Left lung (tissue), 10 donors: ENCODE results near the gene NUMB. TPM values are rescaled to one million over a fixed set of nuclear protein-coding genes. Genes with fewer than 3 reads are reported as not detected.

Source experiments
- ATAC-seq: fragments of 200-7000 bp; cut with Tn5 transposase; one replicate; pipeline ENCODE4 v1.9.1; 2020; ENCODE audit warnings: moderate library complexity
- DNase-seq, 4 donors: peaks; one replicate each; pipeline ENCODE4 v3.0.0-alpha.2; 2013 to 2020
- H3K27ac ChIP-seq, 2 donors: fragments of 200-600 bp; sonication (generic) in 1 of 2; one replicate each; pipeline versions ENCODE4 v1.5.0 to v1.8.0; 2020 to 2021
- H3K27me3 ChIP-seq, 2 donors: fragments of 200-600 bp; sonication (generic) in 1 of 2; one replicate each; pipeline versions ENCODE4 v1.5.0 to v1.8.0; 2020 to 2021
- H3K36me3 ChIP-seq, 2 donors: fragments of 200-600 bp; sonication (generic) in 1 of 2; one replicate each; pipeline versions ENCODE4 v1.5.0 to v1.8.0; 2020 to 2021
- H3K4me1 ChIP-seq, 2 donors: fragments of 200-600 bp; one replicate each; pipeline ENCODE4 v1.8.0; 2021
- H3K4me3 ChIP-seq, 2 donors: fragments of 200-600 bp; sonication (generic) in 1 of 2; one replicate each; pipeline versions ENCODE4 v1.5.0 to v1.8.0; 2020 to 2021; ENCODE audit warnings: mild to moderate bottlenecking in 1 of 2
- H3K9me3 ChIP-seq, 2 donors: fragments of 200-600 bp; sonication (generic) in 1 of 2; one replicate each; pipeline versions ENCODE4 v1.5.0 to v1.8.0; 2020 to 2021
- CTCF ChIP-seq, 2 donors: fragments of 200-600 bp; sonication (generic) in 1 of 2; IDR thresholded peaks; one replicate each; pipeline versions ENCODE4 v1.5.0 to v1.8.0; 2021; ENCODE audit warnings: antibody characterized with exemption in 2 of 2
- intact Hi-C, 2 donors: fragments of 100-400 bp; cut with DNase I; formaldehyde crosslinking; loops; one replicate each; pipeline versions ENCODE4 v1.11.2 to v1.14.2; 2022
- polyA plus RNA-seq, 6 donors: library from polyadenylated mRNA; unstranded; fragments of 120-200 nt; gene quantifications; one replicate each; pipeline ENCODE4 v1.2.1, GENCODE V29; 2013; ENCODE audit not compliant: insufficient read length in 6 of 6
- total RNA-seq, 2 donors: library from RNA; stranded (reverse); fragmentation: NEBNext Ultra II Directional; extraction: Animal tissue kit (Norgen Biotek cat#: 25700); gene quantifications; one replicate each; pipeline ENCODE4 v1.2.1, GENCODE V29; 2021
- donor health status: DM: no; HTN: yes; CAD: no.
- donor health status: DM: no; HTN: no; CAD: no.

The NUMB gene
- total and polyA plus RNA-seq, 8 donors, result 91.0 to 121 (median 105) TPM

- Histone ChIP-seq H3K36me3 (peaks cover 0 to 5% of the 10 kb centered on the region in 2 donors), H3K4me1 (peaks cover 0 to 17% of the 10 kb centered on the region in 2 donors), H3K4me3 (no peak overlapping the region), H3K9me3 (no peaks in the 10 kb centered on the region), H3K27me3 (no peaks in the 10 kb centered on the region), H3K27ac (no peak overlapping the region)
- DNase-seq (no peak), ATAC-seq (no peak)
- TF ChIP-seq CTCF (IDR thresholded peaks at IDR 0.05), result no peak
- intact Hi-C loops, result no loop called here
These were observed 84.1 kb downstream of the NUMB start for GRCh38 chr14:73374218-73374617.

- no peak for ATAC-seq
- intact Hi-C loops, result no loop called here
- no peak for TF ChIP-seq CTCF (IDR thresholded peaks at IDR 0.05)
- Histone ChIP-seq H3K4me3 (no peak overlapping the region), H3K27me3 (no peaks in the 10 kb centered on the region), H3K36me3 (peaks cover 0 to 4% of the 10 kb centered on the region in 2 donors), H3K27ac (no peak overlapping the region), H3K9me3 (no peaks in the 10 kb centered on the region), H3K4me1 (peaks cover 0 to 21% of the 10 kb centered on the region in 2 donors)
- DNase-seq, result no peak
These were observed 85.8 kb downstream of the NUMB start for GRCh38 chr14:73372529-73372928.

- ATAC-seq, result no peak
- Histone ChIP-seq H3K9me3 (no peaks in the 10 kb centered on the region), H3K27me3 (no peaks in the 10 kb centered on the region), H3K36me3 (no peaks in the 10 kb centered on the region), H3K27ac (no peak overlapping the region), H3K4me3 (no peak overlapping the region), H3K4me1 (peaks cover 0 to 15% of the 10 kb centered on the region in 2 donors)
- DNase-seq, result no peak
- intact Hi-C loops, result no loop called here
- TF ChIP-seq CTCF (IDR thresholded peaks at IDR 0.05), result no peak
These were observed 87.8 kb downstream of the NUMB start for GRCh38 chr14:73370561-73370960.

GRCh38 chr14:73369428-73369827, 88.9 kb downstream of the NUMB start:
- DNase-seq, result no peak
- intact Hi-C loops, result no loop called here
- H3K27me3 ChIP-seq, result no peaks in the 10 kb centered on the region
- ATAC-seq, result no peak
- H3K4me1 ChIP-seq, result peaks cover 0 to 13% of the 10 kb centered on the region in 2 donors
- H3K9me3 ChIP-seq, result no peaks in the 10 kb centered on the region
- TF ChIP-seq CTCF (IDR thresholded peaks at IDR 0.05), result no peak
- H3K36me3 ChIP-seq, result peaks cover 0 to 5% of the 10 kb centered on the region in 2 donors
- H3K27ac ChIP-seq, result peak overlapping the region in 1 of 2 donors; percentile 34
- H3K4me3 ChIP-seq, result no peak overlapping the region

GRCh38 chr14:73368616-73369015, 89.7 kb downstream of the NUMB start:
- no peak for DNase-seq
- intact Hi-C loops, result no loop called here
- H3K4me3 ChIP-seq, result no peak overlapping the region
- H3K27me3 ChIP-seq, result no peaks in the 10 kb centered on the region
- H3K4me1 ChIP-seq, result peaks cover 0 to 13% of the 10 kb centered on the region in 2 donors
- no peaks in the 10 kb centered on the region for H3K9me3 ChIP-seq
- no peak for TF ChIP-seq CTCF (IDR thresholded peaks at IDR 0.05)
- H3K27ac ChIP-seq, result no peak overlapping the region
- ATAC-seq, result peak; percentile 32
- peaks cover 0 to 12% of the 10 kb centered on the region in 2 donors for H3K36me3 ChIP-seq
